ENCODE measurements around the gene RAD23A. TPM values are rescaled to one million over a fixed set of nuclear protein-coding genes. Genes with fewer than 3 reads are reported as not detected.

RAD23A gene
- total and polyA plus RNA-seq, 10 of the 15 experiments (the other 5 are each of a cell fraction or from before 2014, with no cell fraction given), result 8.8 to 198 (median 119) TPM

DNA sequence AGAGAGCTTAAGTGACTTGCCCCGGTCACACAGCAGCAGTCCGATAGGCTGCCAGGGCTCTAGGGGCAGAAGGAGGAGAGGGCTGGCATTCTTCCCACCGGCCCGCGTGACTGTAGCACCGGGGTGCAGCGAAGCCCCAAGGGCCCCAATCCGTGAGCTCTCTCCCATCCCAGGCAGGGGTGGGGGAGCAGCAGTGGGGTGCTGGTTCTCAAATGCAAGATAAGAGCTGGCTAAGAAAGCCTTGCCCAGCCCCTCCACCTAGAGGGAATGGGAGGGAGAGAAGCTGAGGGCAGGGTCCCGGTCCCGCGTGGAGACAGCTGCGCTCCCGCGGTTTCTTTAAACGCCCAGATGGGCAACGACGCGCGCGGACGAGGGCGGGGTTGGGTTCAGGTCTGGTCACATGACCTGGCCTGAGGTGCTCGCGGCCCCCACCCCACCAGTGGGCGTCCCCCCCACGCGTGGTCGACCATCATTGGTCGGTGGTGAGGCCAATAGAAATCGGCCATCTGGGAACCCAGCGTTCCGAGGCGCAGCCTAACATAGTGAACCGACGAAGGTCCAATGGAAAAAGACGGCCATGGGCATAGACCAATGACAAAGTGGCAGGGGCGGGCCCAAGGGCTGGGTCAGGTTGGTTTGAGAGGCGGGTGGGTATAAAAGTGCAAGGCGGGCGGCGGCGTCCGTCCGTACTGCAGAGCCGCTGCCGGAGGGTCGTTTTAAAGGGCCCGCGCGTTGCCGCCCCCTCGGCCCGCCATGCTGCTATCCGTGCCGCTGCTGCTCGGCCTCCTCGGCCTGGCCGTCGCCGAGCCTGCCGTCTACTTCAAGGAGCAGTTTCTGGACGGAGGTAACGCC, 7.5 kb upstream of the RAD23A start, which contains the start of gene CALR (continued):
- peak; percentile 88 for TF ChIP-seq ZNF622 (IDR thresholded peaks at IDR 0.05)
- TF ChIP-seq HSF1 (IDR thresholded peaks at IDR 0.05; ENCODE audit: low read depth, low read length), result no peak
- TF ChIP-seq CBX3 (IDR thresholded peaks at IDR 0.05; ENCODE audit: borderline replicate concordance, low read depth), result no peak
- no peak for TF ChIP-seq NR2C2 (IDR thresholded peaks at IDR 0.05; ENCODE audit: borderline replicate concordance, control insufficient read depth, insufficient read length, low read depth)
- peak; percentile 33; the same call in 1 of the 2 replicates for TF ChIP-seq ATF7 (IDR thresholded peaks at IDR 0.05; ENCODE audit: low read depth)
- TF ChIP-seq REST (IDR thresholded peaks at IDR 0.05; ENCODE audit: low read depth, low read length), result no peak
- no peak for TF ChIP-seq RELA (IDR thresholded peaks at IDR 0.05; ENCODE audit: borderline replicate concordance, partially characterized antibody)
- TF ChIP-seq, protein P1, sequence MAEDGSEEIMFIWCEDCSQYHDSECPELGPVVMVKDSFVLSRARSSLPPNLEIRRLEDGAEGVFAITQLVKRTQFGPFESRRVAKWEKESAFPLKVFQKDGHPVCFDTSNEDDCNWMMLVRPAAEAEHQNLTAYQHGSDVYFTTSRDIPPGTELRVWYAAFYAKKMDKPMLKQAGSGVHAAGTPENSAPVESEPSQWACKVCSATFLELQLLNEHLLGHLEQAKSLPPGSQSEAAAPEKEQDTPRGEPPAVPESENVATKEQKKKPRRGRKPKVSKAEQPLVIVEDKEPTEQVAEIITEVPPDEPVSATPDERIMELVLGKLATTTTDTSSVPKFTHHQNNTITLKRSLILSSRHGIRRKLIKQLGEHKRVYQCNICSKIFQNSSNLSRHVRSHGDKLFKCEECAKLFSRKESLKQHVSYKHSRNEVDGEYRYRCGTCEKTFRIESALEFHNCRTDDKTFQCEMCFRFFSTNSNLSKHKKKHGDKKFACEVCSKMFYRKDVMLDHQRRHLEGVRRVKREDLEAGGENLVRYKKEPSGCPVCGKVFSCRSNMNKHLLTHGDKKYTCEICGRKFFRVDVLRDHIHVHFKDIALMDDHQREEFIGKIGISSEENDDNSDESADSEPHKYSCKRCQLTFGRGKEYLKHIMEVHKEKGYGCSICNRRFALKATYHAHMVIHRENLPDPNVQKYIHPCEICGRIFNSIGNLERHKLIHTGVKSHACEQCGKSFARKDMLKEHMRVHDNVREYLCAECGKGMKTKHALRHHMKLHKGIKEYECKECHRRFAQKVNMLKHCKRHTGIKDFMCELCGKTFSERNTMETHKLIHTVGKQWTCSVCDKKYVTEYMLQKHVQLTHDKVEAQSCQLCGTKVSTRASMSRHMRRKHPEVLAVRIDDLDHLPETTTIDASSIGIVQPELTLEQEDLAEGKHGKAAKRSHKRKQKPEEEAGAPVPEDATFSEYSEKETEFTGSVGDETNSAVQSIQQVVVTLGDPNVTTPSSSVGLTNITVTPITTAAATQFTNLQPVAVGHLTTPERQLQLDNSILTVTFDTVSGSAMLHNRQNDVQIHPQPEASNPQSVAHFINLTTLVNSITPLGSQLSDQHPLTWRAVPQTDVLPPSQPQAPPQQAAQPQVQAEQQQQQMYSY (CRISPR knock-in tag; IDR thresholded peaks at IDR 0.05), result no peak
- TF ChIP-seq, protein P2, sequence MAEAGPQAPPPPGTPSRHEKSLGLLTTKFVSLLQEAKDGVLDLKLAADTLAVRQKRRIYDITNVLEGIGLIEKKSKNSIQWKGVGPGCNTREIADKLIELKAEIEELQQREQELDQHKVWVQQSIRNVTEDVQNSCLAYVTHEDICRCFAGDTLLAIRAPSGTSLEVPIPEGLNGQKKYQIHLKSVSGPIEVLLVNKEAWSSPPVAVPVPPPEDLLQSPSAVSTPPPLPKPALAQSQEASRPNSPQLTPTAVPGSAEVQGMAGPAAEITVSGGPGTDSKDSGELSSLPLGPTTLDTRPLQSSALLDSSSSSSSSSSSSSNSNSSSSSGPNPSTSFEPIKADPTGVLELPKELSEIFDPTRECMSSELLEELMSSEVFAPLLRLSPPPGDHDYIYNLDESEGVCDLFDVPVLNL (IDR thresholded peaks at IDR 0.05; ENCODE audit: low read depth, low read length), result peak; percentile 88
- TF ChIP-seq BCL3 (IDR thresholded peaks at IDR 0.05; ENCODE audit: borderline replicate concordance, insufficient read depth, low read depth, low read length, poor library complexity, severe bottlenecking), result no peak
- TF ChIP-seq GATAD2B (conservative IDR thresholded peaks at IDR 0.05; ENCODE audit: low read depth), result peak; percentile 88
- no peak for TF ChIP-seq CBX5 (IDR thresholded peaks at IDR 0.05; ENCODE audit: low read depth)
- TF ChIP-seq HDAC6 (IDR thresholded peaks at IDR 0.05; ENCODE audit: unreplicated experiment), result peak; percentile 80
- TF ChIP-seq NFYA (IDR thresholded peaks at IDR 0.05; ENCODE audit: borderline replicate concordance, low read depth, low read length), result peak; percentile 17; the same call in 1 of the 2 replicates
- peak; percentile 97 for TF ChIP-seq LARP7 (IDR thresholded peaks at IDR 0.05)
- TF ChIP-seq KAT2A (conservative IDR thresholded peaks at IDR 0.05; ENCODE audit: control insufficient read depth, low read depth, low read length), result no peak
- no peak for TF ChIP-seq NR2C1 (IDR thresholded peaks at IDR 0.05)

Measured in GM12878 (cell line).